Activated naive CD4-positive, alpha-beta T cell treated with anti-CD3 and anti-CD28 coated beads, Interleukin-2, amount 50 U/mL, for 72 hours (primary cell): Measurements from ENCODE around the gene HERC3. TPM values are rescaled to one million over a fixed set of nuclear protein-coding genes. Genes with fewer than 3 reads are reported as not detected.

Experiments used
- ATAC-seq, 2 donors: fragments of 150-1000 bp; cut with Tn5 transposase; 2 replicates each; pipeline ENCODE4 v1.10.0; 2021; ENCODE audit warnings: mild to moderate bottlenecking in 2 of 2, moderate library complexity in 2 of 2
- DNase-seq, 2 donors: peaks; one replicate each; pipeline ENCODE4 v3.0.0; 2021 to 2022; ENCODE audit warnings: low spot score in 2 of 2
- H3K27ac Mint-ChIP-seq, 2 donors: one replicate each; pipeline ENCODE4 v1.8.0; 2022; ENCODE audit warnings: mild to moderate bottlenecking in 2 of 2, mixed read lengths in 2 of 2
- H3K36me3 Mint-ChIP-seq, 2 donors: one replicate each; pipeline ENCODE4 v1.8.0; 2022; ENCODE audit warnings: mixed read lengths in 2 of 2
- H3K9me3 Mint-ChIP-seq, 2 donors: one replicate each; pipeline ENCODE4 v1.8.0; 2022; ENCODE audit warnings: mixed read lengths in 2 of 2
- total RNA-seq, 2 donors: library from RNA; stranded (reverse); gene quantifications; one replicate each; pipeline ENCODE4 v1.2.3, GENCODE V29; 2022

HERC3 gene
- total RNA-seq, 2 donors from 2014 or later, result 29.9 to 64.3 TPM

- DNase-seq (no peak), ATAC-seq (no peak)
- Mint-ChIP-seq H3K27ac (no peak overlapping the region), H3K36me3 (no peaks in the 10 kb centered on the region), H3K9me3 (no peaks in the 10 kb centered on the region)
Measured at GRCh38 chr4:88742561-88742960, 150.3 kb downstream of the HERC3 start.

GRCh38 chr4:88743696-88744095 is 151.4 kb downstream of the HERC3 start:
- no peak overlapping the region for H3K27ac Mint-ChIP-seq
- DNase-seq, result no peak
- H3K9me3 Mint-ChIP-seq, result no peaks in the 10 kb centered on the region
- H3K36me3 Mint-ChIP-seq, result peaks cover 0 to 2% of the 10 kb centered on the region in 2 donors
- no peak for ATAC-seq

- H3K27ac Mint-ChIP-seq, result no peak overlapping the region
- ATAC-seq, result no peak
- no peak for DNase-seq
- peaks cover 0 to 4% of the 10 kb centered on the region in 2 donors for H3K36me3 Mint-ChIP-seq
- no peaks in the 10 kb centered on the region for H3K9me3 Mint-ChIP-seq
Measured at GRCh38 chr4:88744609-88745008, 152.3 kb downstream of the HERC3 start.

- DNase-seq (no peak), ATAC-seq (no peak)
- Mint-ChIP-seq H3K36me3 (peaks cover 0 to 4% of the 10 kb centered on the region in 2 donors), H3K9me3 (no peaks in the 10 kb centered on the region), H3K27ac (no peak overlapping the region)
Measured at GRCh38 chr4:88745175-88745574, 152.9 kb downstream of the HERC3 start.

GRCh38 chr4:88745581-88746163 is 153.4 kb downstream of the HERC3 start:
- no peak for ATAC-seq
- no peaks in the 10 kb centered on the region for H3K9me3 Mint-ChIP-seq
- H3K36me3 Mint-ChIP-seq, result peaks cover 0 to 4% of the 10 kb centered on the region in 2 donors
- no peak overlapping the region for H3K27ac Mint-ChIP-seq
- DNase-seq, result no peak

- H3K36me3 Mint-ChIP-seq, result peaks cover 0 to 4% of the 10 kb centered on the region in 2 donors
- no peak overlapping the region for H3K27ac Mint-ChIP-seq
- H3K9me3 Mint-ChIP-seq, result no peaks in the 10 kb centered on the region
- no peak for DNase-seq
- no peak for ATAC-seq
Measured at GRCh38 chr4:88746206-88746605, 153.9 kb downstream of the HERC3 start.

- DNase-seq, result no peak
- Mint-ChIP-seq H3K36me3 (peaks cover 0 to 4% of the 10 kb centered on the region in 2 donors), H3K27ac (no peak overlapping the region), H3K9me3 (no peaks in the 10 kb centered on the region)
- ATAC-seq, result no peak
Measured at GRCh38 chr4:88747351-88747750, 155.1 kb downstream of the HERC3 start.

GRCh38 chr4:88750369-88750768 is 158.1 kb downstream of the HERC3 start:
- ATAC-seq, result no peak
- Mint-ChIP-seq H3K27ac (no peak overlapping the region), H3K36me3 (peaks cover 0 to 4% of the 10 kb centered on the region in 2 donors), H3K9me3 (no peaks in the 10 kb centered on the region)
- DNase-seq, result no peak

GRCh38 chr4:88751258-88752075 is 159.2 kb downstream of the HERC3 start:
- DNase-seq, result no peak
- ATAC-seq, result no peak
- Mint-ChIP-seq H3K9me3 (no peaks in the 10 kb centered on the region), H3K27ac (no peak overlapping the region), H3K36me3 (peaks cover 0 to 4% of the 10 kb centered on the region in 2 donors)

- Mint-ChIP-seq H3K36me3 (peaks cover 0 to 4% of the 10 kb centered on the region in 2 donors), H3K27ac (no peak overlapping the region), H3K9me3 (no peaks in the 10 kb centered on the region)
- ATAC-seq (no peak), DNase-seq (no peak)
Measured at GRCh38 chr4:88752076-88752463, 159.8 kb downstream of the HERC3 start.

- peaks cover 0 to 4% of the 10 kb centered on the region in 2 donors for H3K36me3 Mint-ChIP-seq
- no peak for DNase-seq
- ATAC-seq, result no peak
Measured at GRCh38 chr4:88752754-88753153, 160.5 kb downstream of the HERC3 start.

GRCh38 chr4:88753658-88754571 is 161.6 kb downstream of the HERC3 start:
- Mint-ChIP-seq H3K9me3 (no peaks in the 10 kb centered on the region), H3K27ac (no peak overlapping the region), H3K36me3 (peaks cover 0 to under 1% of the 10 kb centered on the region in 2 donors)
- no peak for DNase-seq
- ATAC-seq, result no peak

More at GRCh38 chr4:88752754-88753153, 160.5 kb downstream of the HERC3 start:
- H3K9me3 Mint-ChIP-seq, result no peaks in the 10 kb centered on the region
- no peak overlapping the region for H3K27ac Mint-ChIP-seq

- no peaks in the 10 kb centered on the region for H3K36me3 Mint-ChIP-seq
- no peak overlapping the region for H3K27ac Mint-ChIP-seq
- H3K9me3 Mint-ChIP-seq, result no peaks in the 10 kb centered on the region
- ATAC-seq (no peak), DNase-seq (no peak)
Measured at GRCh38 chr4:88754796-88755195, 162.5 kb downstream of the HERC3 start.

- Mint-ChIP-seq H3K36me3 (no peaks in the 10 kb centered on the region), H3K9me3 (no peaks in the 10 kb centered on the region), H3K27ac (no peak overlapping the region)
- ATAC-seq, result no peak
- DNase-seq, result no peak
Measured at GRCh38 chr4:88755454-88755853, 163.2 kb downstream of the HERC3 start.

GRCh38 chr4:88756149-88756548 is 163.9 kb downstream of the HERC3 start:
- no peaks in the 10 kb centered on the region for H3K36me3 Mint-ChIP-seq
- H3K9me3 Mint-ChIP-seq, result no peaks in the 10 kb centered on the region
- DNase-seq (no peak), ATAC-seq (no peak)
- H3K27ac Mint-ChIP-seq, result no peak overlapping the region

GRCh38 chr4:88757067-88757466 is 164.8 kb downstream of the HERC3 start:
- no peak for ATAC-seq
- H3K27ac Mint-ChIP-seq, result no peak overlapping the region
- no peaks in the 10 kb centered on the region for H3K36me3 Mint-ChIP-seq
- DNase-seq, result no peak
- H3K9me3 Mint-ChIP-seq, result no peaks in the 10 kb centered on the region

GRCh38 chr4:88757776-88758175 is 165.5 kb downstream of the HERC3 start:
- DNase-seq, result no peak
- Mint-ChIP-seq H3K36me3 (no peaks in the 10 kb centered on the region), H3K9me3 (no peaks in the 10 kb centered on the region), H3K27ac (no peak overlapping the region)
- no peak for ATAC-seq
